ENCODE results near the gene GFRA1.

Gene GFRA1

GRCh38 chr10:116306847-116307246 is 33.8 kb upstream of the GFRA1 start:
- no peak for TF ChIP-seq CTCF (IDR thresholded peaks at IDR 0.05; ENCODE audit: low read depth, low read length)
- no peak overlapping the region for H3K4me3 ChIP-seq (ENCODE audit: low read depth, low read length)

- TF ChIP-seq CTCF (IDR thresholded peaks at IDR 0.05; ENCODE audit: low read depth, low read length), result no peak
- H3K4me3 ChIP-seq (ENCODE audit: low read depth, low read length), result no peak overlapping the region
Measured at GRCh38 chr10:116304923-116305322, 31.9 kb upstream of the GFRA1 start.

GRCh38 chr10:116300542-116300941 is 27.5 kb upstream of the GFRA1 start:
- H3K4me3 ChIP-seq (ENCODE audit: low read depth, low read length), result no peak overlapping the region
- no peak for TF ChIP-seq CTCF (IDR thresholded peaks at IDR 0.05; ENCODE audit: low read depth, low read length)

- no peak for TF ChIP-seq CTCF (IDR thresholded peaks at IDR 0.05; ENCODE audit: low read depth, low read length)
- no peak overlapping the region for H3K4me3 ChIP-seq (ENCODE audit: low read depth, low read length)
Measured at GRCh38 chr10:116298586-116298985, 25.6 kb upstream of the GFRA1 start.

GRCh38 chr10:116296291-116296721 is 23.3 kb upstream of the GFRA1 start:
- TF ChIP-seq CTCF (IDR thresholded peaks at IDR 0.05; ENCODE audit: low read depth, low read length), result no peak
- no peak overlapping the region for H3K4me3 ChIP-seq (ENCODE audit: low read depth, low read length)

GRCh38 chr10:116292493-116292892 is 19.5 kb upstream of the GFRA1 start:
- no peak for TF ChIP-seq CTCF (IDR thresholded peaks at IDR 0.05; ENCODE audit: low read depth, low read length)
- no peak overlapping the region for H3K4me3 ChIP-seq (ENCODE audit: low read depth, low read length)

- no peak for TF ChIP-seq CTCF (IDR thresholded peaks at IDR 0.05; ENCODE audit: low read depth, low read length)
- H3K4me3 ChIP-seq (ENCODE audit: low read depth, low read length), result no peak overlapping the region
Measured at GRCh38 chr10:116289652-116290051, 16.6 kb upstream of the GFRA1 start.
